Measurements from ENCODE around the gene DOCK8.

Gene DOCK8

DNA sequence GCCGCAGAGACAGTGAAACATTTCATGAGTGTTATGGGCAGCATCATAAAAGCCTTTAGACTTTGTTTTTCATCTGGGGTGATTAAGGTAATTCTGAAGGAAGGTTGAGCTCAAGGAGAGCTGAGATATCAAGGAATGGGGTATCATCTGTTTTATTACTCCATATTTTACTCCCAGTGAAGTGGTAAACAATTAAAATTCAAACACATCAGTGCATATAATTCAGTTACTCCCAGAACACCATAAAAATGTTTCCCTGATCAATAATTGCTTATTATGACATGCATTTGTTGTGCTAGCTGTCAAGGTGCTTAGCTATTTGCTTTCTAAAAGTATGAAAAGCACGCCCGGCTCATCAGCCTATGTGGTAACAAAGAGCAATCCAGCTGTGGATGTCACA is 81.7 kb downstream of the DOCK8 start:
- Histone ChIP-seq H2AFZ (ENCODE audit: low read length) (no peak overlapping the region), H3K27ac (ENCODE audit: low read length) (no peak overlapping the region), H3K36me3 (replicated peaks; ENCODE audit: insufficient read depth, low read length) (no peaks in the 10 kb centered on the region), H3K27me3 (replicated peaks; ENCODE audit: insufficient read depth, low read length) (no peaks in the 10 kb centered on the region), H3K79me2 (ENCODE audit: low read length) (no peaks in the 10 kb centered on the region), H3K9me3 (replicated peaks; ENCODE audit: insufficient read depth, low read length) (no peaks in the 10 kb centered on the region), H3K9ac (ENCODE audit: low read length) (no peak overlapping the region), H3K4me2 (ENCODE audit: low read depth, low read length) (no peak overlapping the region), H4K20me1 (ENCODE audit: insufficient read depth, low read length) (no peaks in the 10 kb centered on the region), H3K9me2 (replicated peaks; ENCODE audit: insufficient read depth, low read length) (no peaks in the 10 kb centered on the region), H3K4me3 (ENCODE audit: low read length) (no peak overlapping the region), H3F3A (ENCODE audit: insufficient read depth, low read length) (peaks cover 3% of the 10 kb centered on the region; the same call in 1 of the 2 replicates), H3K4me1 (ENCODE audit: low read length) (peaks cover 7% of the 10 kb centered on the region; the same call in 1 of the 2 replicates)
- TF ChIP-seq EZH2 (optimal IDR thresholded peaks at IDR 0.05; ENCODE audit: low read depth, low read length): no peak
- TF ChIP-seq CTCF (IDR thresholded peaks at IDR 0.05; ENCODE audit: low read length): no peak
- TF ChIP-seq EZH2phosphoT487 (IDR thresholded peaks at IDR 0.05; ENCODE audit: low read length): no peak
- DNase-seq: no peak

GRCh38 chr9:297104-297972 is 82.7 kb downstream of the DOCK8 start:
- Histone ChIP-seq H3K36me3 (replicated peaks; ENCODE audit: insufficient read depth, low read length) (no peaks in the 10 kb centered on the region), H4K20me1 (ENCODE audit: insufficient read depth, low read length) (no peaks in the 10 kb centered on the region), H3K27ac (ENCODE audit: low read length) (no peak overlapping the region), H3K9me2 (replicated peaks; ENCODE audit: insufficient read depth, low read length) (no peaks in the 10 kb centered on the region), H3F3A (ENCODE audit: insufficient read depth, low read length) (peaks cover 3% of the 10 kb centered on the region; the same call in 1 of the 2 replicates), H2AFZ (ENCODE audit: low read length) (no peak overlapping the region), H3K27me3 (replicated peaks; ENCODE audit: insufficient read depth, low read length) (no peaks in the 10 kb centered on the region), H3K79me2 (ENCODE audit: low read length) (no peaks in the 10 kb centered on the region), H3K9ac (ENCODE audit: low read length) (no peak overlapping the region), H3K4me3 (ENCODE audit: low read length) (no peak overlapping the region), H3K9me3 (replicated peaks; ENCODE audit: insufficient read depth, low read length) (no peaks in the 10 kb centered on the region), H3K4me1 (ENCODE audit: low read length) (peaks cover 7% of the 10 kb centered on the region; the same call in 1 of the 2 replicates), H3K4me2 (ENCODE audit: low read depth, low read length) (no peak overlapping the region)
- no peak for DNase-seq
- TF ChIP-seq CTCF (IDR thresholded peaks at IDR 0.05; ENCODE audit: low read length) (no peak), EZH2phosphoT487 (IDR thresholded peaks at IDR 0.05; ENCODE audit: low read length) (no peak), EZH2 (optimal IDR thresholded peaks at IDR 0.05; ENCODE audit: low read depth, low read length) (no peak)

DNA sequence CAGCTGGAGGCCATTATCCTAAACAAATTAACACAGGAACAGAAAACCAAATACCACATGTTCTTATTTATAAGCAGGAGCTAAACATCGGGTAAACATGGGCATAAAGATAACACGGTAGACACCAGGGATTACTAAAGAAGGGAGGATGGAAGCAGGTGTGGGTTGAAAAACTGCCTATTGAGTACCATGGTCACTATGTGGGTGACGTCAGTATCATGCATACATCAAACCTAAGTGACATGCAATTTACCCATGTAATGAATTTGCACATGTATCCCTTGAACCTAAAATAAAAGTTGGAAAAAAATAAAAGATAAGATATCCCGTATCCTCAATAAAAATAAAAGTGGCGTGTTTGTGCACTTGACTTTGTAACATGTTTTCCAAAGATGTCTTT is 88.8 kb downstream of the DOCK8 start:
- no peak overlapping the region for H3K4me3 ChIP-seq (ENCODE audit: low read length)
- no peaks in the 10 kb centered on the region for H3F3A ChIP-seq (ENCODE audit: insufficient read depth, low read length)
- no peak overlapping the region for H3K4me2 ChIP-seq (ENCODE audit: low read depth, low read length)
- H2AFZ ChIP-seq (ENCODE audit: low read length): no peak overlapping the region
- no peak overlapping the region for H3K9ac ChIP-seq (ENCODE audit: low read length)
- H3K9me3 ChIP-seq (replicated peaks; ENCODE audit: insufficient read depth, low read length): no peaks in the 10 kb centered on the region
- no peaks in the 10 kb centered on the region for H3K4me1 ChIP-seq (ENCODE audit: low read length)
- H4K20me1 ChIP-seq (ENCODE audit: insufficient read depth, low read length): no peaks in the 10 kb centered on the region
- H3K36me3 ChIP-seq (replicated peaks; ENCODE audit: insufficient read depth, low read length): no peaks in the 10 kb centered on the region
- H3K27me3 ChIP-seq (replicated peaks; ENCODE audit: insufficient read depth, low read length): no peaks in the 10 kb centered on the region
- TF ChIP-seq CTCF (IDR thresholded peaks at IDR 0.05; ENCODE audit: low read length) (no peak), EZH2phosphoT487 (IDR thresholded peaks at IDR 0.05; ENCODE audit: low read length) (no peak), EZH2 (optimal IDR thresholded peaks at IDR 0.05; ENCODE audit: low read depth, low read length) (no peak)
- no peak for DNase-seq
- no peak overlapping the region for H3K27ac ChIP-seq (ENCODE audit: low read length)
- H3K9me2 ChIP-seq (replicated peaks; ENCODE audit: insufficient read depth, low read length): no peaks in the 10 kb centered on the region
- no peaks in the 10 kb centered on the region for H3K79me2 ChIP-seq (ENCODE audit: low read length)
